HepG2 (cell line): ENCODE measurements around the gene ATAD2B. TPM values are rescaled to one million over a fixed set of nuclear protein-coding genes. Genes with fewer than 3 reads are reported as not detected.

Source experiments
- CBX1 ChIP-seq: IDR thresholded peaks from one replicate; pipeline ENCODE4 v1.6.1; 2016; ENCODE audit warnings: antibody characterized with exemption, low read depth
- DMAP1 ChIP-seq: IDR thresholded peaks from 2 replicates; pipeline ENCODE4 v1.6.1; 2016
- FIP1L1 ChIP-seq: fragments of 200-400 bp; formaldehyde crosslinking; IDR thresholded peaks from 2 replicates; pipeline ENCODE4 v1.6.1; 2018; ENCODE audit warnings: low read depth, mild to moderate bottlenecking, low read length, moderate library complexity, borderline replicate concordance; ENCODE audit not compliant: insufficient read depth
- IKZF4 ChIP-seq: sonication (generic); formaldehyde crosslinking; IDR thresholded peaks from 2 replicates; pipeline ENCODE4 v1.5.1; 2020; ENCODE audit warnings: borderline replicate concordance, mild to moderate bottlenecking, low read depth, missing genetic modification reagents; ENCODE audit errors: not compliant biosample characterization
- KMT2A ChIP-seq: sonication (generic); formaldehyde crosslinking; IDR thresholded peaks from 2 replicates; pipeline ENCODE4 v1.4.0; 2020; ENCODE audit warnings: missing genetic modification reagents
- MAFK ChIP-seq, 2 experiments: IDR thresholded peaks in 1 of 2; conservative IDR thresholded peaks in 1 of 2; 2 replicates each; pipeline ENCODE4 v1.6.1; 2011; ENCODE audit warnings: improper control_type of control experiment in 2 of 2, low read length in 2 of 2
- MIXL1 ChIP-seq: IDR thresholded peaks from 2 replicates; pipeline ENCODE4 v1.6.1; 2016
- NCOA2 ChIP-seq: sonication (generic); formaldehyde crosslinking; IDR thresholded peaks from 2 replicates; pipeline ENCODE4 v1.8.0; 2022; ENCODE audit warnings: inconsistent platforms
- NR1H2 ChIP-seq: sonication (generic); formaldehyde crosslinking; IDR thresholded peaks from 2 replicates; pipeline ENCODE4 v1.8.1; 2022; ENCODE audit warnings: low read depth, missing genetic modification reagents, borderline replicate concordance
- PAX8 ChIP-seq: sonication (generic); formaldehyde crosslinking; IDR thresholded peaks from 2 replicates; pipeline ENCODE4 v1.8.0; 2022; ENCODE audit warnings: mild to moderate bottlenecking, missing genetic modification reagents, borderline replicate concordance
- WIZ ChIP-seq: sonication (generic); formaldehyde crosslinking; IDR thresholded peaks from 2 replicates; pipeline ENCODE4 v1.5.1; 2020; ENCODE audit warnings: mild to moderate bottlenecking, missing genetic modification reagents
- ZNF234 ChIP-seq: sonication (generic); formaldehyde crosslinking; conservative IDR thresholded peaks from 2 replicates; pipeline ENCODE4 v1.5.1; 2020; ENCODE audit warnings: mild to moderate bottlenecking, missing genetic modification reagents
- ZNF235 ChIP-seq: sonication (generic); formaldehyde crosslinking; IDR thresholded peaks from 2 replicates; pipeline ENCODE4 v1.8.1; 2023; ENCODE audit warnings: mild to moderate bottlenecking, missing genetic modification reagents, borderline replicate concordance
- ZNF331 ChIP-seq: sonication (generic); formaldehyde crosslinking; IDR thresholded peaks from 2 replicates; pipeline ENCODE4 v1.4.0; 2020; ENCODE audit warnings: missing genetic modification reagents
- polyA plus RNA-seq, 8 experiments: library from polyadenylated mRNA; depleted of rRNA in 3 of 8; stranded (reverse) in 7 of 8; unstranded in 1 of 8; fragments of >200 nt; fragmentation: Illumina TruSeq in 4 of 8; extraction: Trizol in 4 of 8; gene quantifications; 2 replicates each; pipeline versions ENCODE4 v1.2.1 to v1.2.3, GENCODE V29; 2011 to 2016; ENCODE audit warnings: low read depth in 4 of 8, missing spikeins in 1 of 8, mixed read lengths in 1 of 8; ENCODE audit not compliant: insufficient read depth in 1 of 8
- total RNA-seq, 5 experiments: library from RNA; depleted of rRNA; stranded (reverse); fragments of >200 nt; fragmentation: Illumina TruSeq; extraction: Trizol; gene quantifications; 2 replicates each; pipeline ENCODE4 v1.2.3, GENCODE V29; 2016; ENCODE audit warnings: low read depth in 1 of 5
- TF ChIP-seq, protein P1 (sequence below): sonication (generic); formaldehyde crosslinking; conservative IDR thresholded peaks from 2 replicates; pipeline ENCODE4 v1.4.0; 2020; ENCODE audit warnings: missing genetic modification reagents
- TF ChIP-seq, protein P2 (sequence below): IDR thresholded peaks from 2 replicates; pipeline ENCODE4 v1.6.1; 2016
- TF ChIP-seq, protein P3 (sequence below), 2 experiments: fragments of 450-650 bp in 1 of 2; sonication (generic) in 1 of 2; formaldehyde crosslinking in 1 of 2; IDR thresholded peaks; 2 replicates each; pipeline versions ENCODE4 v1.6.1 to v1.8.0; 2016 to 2022; ENCODE audit warnings: antibody characterized with exemption in 1 of 2, mild to moderate bottlenecking in 1 of 2, missing genetic modification reagents in 1 of 2

ATAD2B gene
- total and polyA plus RNA-seq, 2 of the 13 experiments (the other 11 are each of a cell fraction or from before 2014, with no cell fraction given) = 5.3 to 22.2 TPM

DNA sequence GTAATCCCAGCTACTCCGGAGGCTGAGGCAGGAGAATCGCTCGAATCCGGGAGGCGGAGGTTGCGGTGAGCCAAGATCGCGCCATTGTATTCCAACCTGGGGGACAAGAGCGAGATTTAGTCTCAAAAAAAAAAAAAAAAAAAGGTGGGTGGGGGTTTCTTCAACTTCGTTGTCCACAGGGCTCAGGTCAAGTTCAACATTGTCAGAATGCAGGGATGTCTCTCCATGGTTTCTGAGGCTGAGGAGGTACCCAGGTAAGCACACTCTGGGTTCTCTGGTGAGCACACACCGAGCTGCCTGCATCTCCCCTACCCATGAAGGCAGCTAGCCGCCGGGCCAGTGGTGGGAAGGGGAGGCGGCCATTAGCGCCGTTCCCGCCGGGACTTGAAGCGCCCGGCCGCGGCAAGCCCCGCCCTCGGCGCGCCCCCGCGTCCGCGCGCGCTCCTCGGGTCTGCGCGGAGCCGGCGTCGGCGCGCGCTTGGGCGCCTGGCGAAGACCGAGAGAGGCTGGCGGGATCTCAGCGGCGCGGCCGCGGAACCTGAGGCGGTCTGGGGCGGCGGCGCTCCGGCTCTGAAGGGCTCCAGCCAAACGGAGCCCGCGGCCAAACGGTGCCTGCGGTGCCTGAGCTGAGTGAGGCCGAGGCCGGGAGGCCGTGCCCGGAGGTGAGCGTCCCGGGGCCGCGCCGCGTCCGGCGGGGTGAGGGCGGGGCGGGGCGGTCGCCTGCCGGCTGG, 13.2 kb upstream of the ATAD2B start, which contains the start of gene UBXN2A (continued):
- peak; percentile 20 for TF ChIP-seq CBX1
- no peak; the same call in 1 of the 2 replicates for TF ChIP-seq NCOA2
- peak; percentile 70 for TF ChIP-seq IKZF4 (CRISPR knock-in tag)
- TF ChIP-seq NR1H2 (CRISPR knock-in tag) = peak; percentile 22; the same call in 1 of the 2 replicates
- no peak for TF ChIP-seq KMT2A (CRISPR knock-in tag)
- TF ChIP-seq DMAP1 (CRISPR knock-in tag) = no peak
- TF ChIP-seq ZNF331 (CRISPR knock-in tag) = 0 out of 2 replicates have a peak, but pooled peaks have one; percentile 10
- TF ChIP-seq WIZ (CRISPR knock-in tag) = no peak
- TF ChIP-seq ZNF234 = no peak
- no peak for TF ChIP-seq MIXL1 (CRISPR knock-in tag)
- no peak for TF ChIP-seq PAX8
- TF ChIP-seq FIP1L1 = no peak
- no peak for TF ChIP-seq MAFK (conservative IDR thresholded peaks at IDR 0.05 in 1 of 2, IDR thresholded peaks at IDR 0.05 in 1 of 2; ENCODE audit: low read length in 2 of 2)
- TF ChIP-seq ZNF235 = peak; percentile 83; the same call in 1 of the 2 replicates
- TF ChIP-seq, protein P1, sequence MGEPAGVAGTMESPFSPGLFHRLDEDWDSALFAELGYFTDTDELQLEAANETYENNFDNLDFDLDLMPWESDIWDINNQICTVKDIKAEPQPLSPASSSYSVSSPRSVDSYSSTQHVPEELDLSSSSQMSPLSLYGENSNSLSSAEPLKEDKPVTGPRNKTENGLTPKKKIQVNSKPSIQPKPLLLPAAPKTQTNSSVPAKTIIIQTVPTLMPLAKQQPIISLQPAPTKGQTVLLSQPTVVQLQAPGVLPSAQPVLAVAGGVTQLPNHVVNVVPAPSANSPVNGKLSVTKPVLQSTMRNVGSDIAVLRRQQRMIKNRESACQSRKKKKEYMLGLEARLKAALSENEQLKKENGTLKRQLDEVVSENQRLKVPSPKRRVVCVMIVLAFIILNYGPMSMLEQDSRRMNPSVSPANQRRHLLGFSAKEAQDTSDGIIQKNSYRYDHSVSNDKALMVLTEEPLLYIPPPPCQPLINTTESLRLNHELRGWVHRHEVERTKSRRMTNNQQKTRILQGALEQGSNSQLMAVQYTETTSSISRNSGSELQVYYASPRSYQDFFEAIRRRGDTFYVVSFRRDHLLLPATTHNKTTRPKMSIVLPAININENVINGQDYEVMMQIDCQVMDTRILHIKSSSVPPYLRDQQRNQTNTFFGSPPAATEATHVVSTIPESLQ = no peak
- TF ChIP-seq, protein P2, sequence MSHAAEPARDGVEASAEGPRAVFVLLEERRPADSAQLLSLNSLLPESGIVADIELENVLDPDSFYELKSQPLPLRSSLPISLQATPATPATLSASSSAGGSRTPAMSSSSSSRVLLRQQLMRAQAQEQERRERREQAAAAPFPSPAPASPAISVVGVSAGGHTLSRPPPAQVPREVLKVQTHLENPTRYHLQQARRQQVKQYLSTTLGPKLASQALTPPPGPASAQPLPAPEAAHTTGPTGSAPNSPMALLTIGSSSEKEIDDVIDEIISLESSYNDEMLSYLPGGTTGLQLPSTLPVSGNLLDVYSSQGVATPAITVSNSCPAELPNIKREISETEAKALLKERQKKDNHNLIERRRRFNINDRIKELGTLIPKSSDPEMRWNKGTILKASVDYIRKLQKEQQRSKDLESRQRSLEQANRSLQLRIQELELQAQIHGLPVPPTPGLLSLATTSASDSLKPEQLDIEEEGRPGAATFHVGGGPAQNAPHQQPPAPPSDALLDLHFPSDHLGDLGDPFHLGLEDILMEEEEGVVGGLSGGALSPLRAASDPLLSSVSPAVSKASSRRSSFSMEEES = no peak
- TF ChIP-seq, protein P3, sequence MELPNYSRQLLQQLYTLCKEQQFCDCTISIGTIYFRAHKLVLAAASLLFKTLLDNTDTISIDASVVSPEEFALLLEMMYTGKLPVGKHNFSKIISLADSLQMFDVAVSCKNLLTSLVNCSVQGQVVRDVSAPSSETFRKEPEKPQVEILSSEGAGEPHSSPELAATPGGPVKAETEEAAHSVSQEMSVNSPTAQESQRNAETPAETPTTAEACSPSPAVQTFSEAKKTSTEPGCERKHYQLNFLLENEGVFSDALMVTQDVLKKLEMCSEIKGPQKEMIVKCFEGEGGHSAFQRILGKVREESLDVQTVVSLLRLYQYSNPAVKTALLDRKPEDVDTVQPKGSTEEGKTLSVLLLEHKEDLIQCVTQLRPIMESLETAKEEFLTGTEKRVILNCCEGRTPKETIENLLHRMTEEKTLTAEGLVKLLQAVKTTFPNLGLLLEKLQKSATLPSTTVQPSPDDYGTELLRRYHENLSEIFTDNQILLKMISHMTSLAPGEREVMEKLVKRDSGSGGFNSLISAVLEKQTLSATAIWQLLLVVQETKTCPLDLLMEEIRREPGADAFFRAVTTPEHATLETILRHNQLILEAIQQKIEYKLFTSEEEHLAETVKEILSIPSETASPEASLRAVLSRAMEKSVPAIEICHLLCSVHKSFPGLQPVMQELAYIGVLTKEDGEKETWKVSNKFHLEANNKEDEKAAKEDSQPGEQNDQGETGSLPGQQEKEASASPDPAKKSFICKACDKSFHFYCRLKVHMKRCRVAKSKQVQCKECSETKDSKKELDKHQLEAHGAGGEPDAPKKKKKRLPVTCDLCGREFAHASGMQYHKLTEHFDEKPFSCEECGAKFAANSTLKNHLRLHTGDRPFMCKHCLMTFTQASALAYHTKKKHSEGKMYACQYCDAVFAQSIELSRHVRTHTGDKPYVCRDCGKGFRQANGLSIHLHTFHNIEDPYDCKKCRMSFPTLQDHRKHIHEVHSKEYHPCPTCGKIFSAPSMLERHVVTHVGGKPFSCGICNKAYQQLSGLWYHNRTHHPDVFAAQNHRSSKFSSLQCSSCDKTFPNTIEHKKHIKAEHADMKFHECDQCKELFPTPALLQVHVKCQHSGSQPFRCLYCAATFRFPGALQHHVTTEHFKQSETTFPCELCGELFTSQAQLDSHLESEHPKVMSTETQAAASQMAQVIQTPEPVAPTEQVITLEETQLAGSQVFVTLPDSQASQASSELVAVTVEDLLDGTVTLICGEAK (IDR thresholded peaks at IDR 0.05) = no peak
- TF ChIP-seq, protein P3 (CRISPR knock-in tag; IDR thresholded peaks at IDR 0.05) = peak; percentile 67
